HG03520 (cell line): ENCODE data around the gene UST.
"Not testable (repeated sequence)": the region's sequence is repeated elsewhere in the genome, so short reads cannot be mapped to it uniquely, and the experiment has no call there.

Experiments used
- ATAC-seq: cut with Tn5 transposase; IDR thresholded peaks from one replicate; pipeline ENCODE4 v1.9.1; 2021; ENCODE audit warnings: mild to moderate bottlenecking, moderate library complexity; ENCODE audit not compliant: unreplicated experiment

Gene UST

DNA sequence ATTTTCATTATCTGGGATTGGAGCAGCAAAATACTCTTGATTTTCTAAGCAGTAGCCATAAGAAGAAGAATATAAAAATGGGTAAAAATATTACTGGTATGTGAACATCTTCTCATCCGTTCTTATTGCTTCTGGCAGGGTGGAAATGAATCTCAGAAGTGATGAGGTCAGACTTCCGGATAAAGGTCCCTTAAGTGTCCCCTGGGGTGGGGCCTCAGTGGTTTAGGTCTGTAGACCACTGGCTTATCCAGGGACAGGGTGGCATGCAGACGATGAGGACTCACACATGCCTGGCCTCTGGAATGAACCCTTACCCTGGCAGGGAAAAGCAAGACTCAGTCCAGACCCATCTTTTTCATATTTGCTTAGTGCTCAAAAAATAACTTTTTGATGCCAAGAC lies 143.3 kb downstream of the UST start:
- ATAC-seq = no peak

DNA sequence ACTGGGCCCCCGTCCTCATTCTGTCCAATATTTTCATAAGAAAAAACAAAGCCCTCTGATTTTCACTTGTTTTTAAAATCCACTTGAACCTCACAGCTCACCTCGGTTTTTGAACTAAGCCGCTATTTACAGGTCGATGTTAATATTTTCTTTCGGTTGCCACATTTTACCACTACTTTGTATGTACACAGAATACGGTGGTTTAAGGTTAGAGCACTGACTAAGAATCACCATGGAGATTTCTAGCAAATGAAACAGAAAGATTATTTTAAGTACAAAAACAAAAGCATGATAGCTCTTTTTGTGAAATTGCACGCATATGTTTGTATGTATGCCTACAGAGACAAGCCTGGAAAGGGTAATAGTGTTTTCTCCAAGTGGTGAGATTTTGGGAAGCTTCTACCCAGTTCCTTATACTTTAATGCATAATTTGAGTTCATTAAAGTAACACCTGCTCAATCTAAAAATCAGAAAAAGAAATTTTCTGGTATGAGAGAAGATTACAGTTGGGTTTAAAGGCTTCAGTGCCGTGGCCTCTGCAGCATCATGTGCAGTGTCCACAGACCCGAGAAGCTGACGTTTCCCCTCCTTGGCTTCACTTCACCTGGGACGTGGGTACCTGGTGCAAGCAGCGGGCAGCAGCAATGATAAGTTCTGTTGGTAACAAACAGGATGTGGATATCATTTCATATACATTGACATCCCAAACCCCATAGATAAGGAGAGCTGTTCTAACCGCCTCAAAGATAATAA lies 144.0 kb downstream of the UST start:
- ATAC-seq = no peak

DNA sequence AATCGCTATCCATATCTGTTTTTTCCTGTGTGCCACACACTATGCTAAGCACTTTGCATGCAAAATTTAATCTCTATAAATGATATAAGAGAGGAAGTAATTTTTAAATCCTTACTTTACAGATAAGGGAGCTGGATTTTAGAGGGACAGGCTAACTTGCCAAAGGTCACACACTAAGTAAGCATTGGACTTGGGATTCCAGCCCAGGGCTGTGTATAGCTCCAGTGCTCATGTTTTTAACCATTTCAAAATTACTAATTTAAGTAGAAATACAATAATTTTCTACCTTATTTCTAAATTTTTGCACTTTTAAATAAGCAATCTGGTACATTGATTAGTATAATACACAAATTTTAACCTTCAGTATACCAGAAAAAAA lies 144.6 kb downstream of the UST start:
- ATAC-seq = no peak

- no peak for ATAC-seq
These were observed 145.4 kb downstream of the UST start for GRCh38 chr6:148892247-148892646.

DNA sequence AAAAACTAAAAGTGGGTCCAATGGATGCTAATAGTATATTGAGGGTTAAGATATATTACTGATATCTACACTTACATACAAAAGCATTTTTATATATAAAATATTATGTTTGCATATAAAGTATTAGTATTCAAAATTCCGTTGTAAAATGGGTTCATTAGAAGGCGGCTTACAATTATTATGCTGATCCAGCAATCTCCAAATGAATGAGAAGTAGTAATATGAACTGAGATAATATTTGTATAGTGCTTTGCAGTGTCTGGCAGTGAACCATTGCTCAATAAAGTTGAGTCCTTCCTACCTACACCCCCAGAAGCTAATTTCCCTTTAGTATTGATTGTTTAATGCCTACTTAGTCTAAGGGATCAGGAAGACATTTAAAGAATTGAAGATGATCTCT lies 146.2 kb downstream of the UST start:
- ATAC-seq = no peak

GRCh38 chr6:148893481-148893880 lies 146.7 kb downstream of the UST start:
- no peak for ATAC-seq

GRCh38 chr6:148898376-148899014 lies 151.7 kb downstream of the UST start:
- no peak for ATAC-seq

DNA sequence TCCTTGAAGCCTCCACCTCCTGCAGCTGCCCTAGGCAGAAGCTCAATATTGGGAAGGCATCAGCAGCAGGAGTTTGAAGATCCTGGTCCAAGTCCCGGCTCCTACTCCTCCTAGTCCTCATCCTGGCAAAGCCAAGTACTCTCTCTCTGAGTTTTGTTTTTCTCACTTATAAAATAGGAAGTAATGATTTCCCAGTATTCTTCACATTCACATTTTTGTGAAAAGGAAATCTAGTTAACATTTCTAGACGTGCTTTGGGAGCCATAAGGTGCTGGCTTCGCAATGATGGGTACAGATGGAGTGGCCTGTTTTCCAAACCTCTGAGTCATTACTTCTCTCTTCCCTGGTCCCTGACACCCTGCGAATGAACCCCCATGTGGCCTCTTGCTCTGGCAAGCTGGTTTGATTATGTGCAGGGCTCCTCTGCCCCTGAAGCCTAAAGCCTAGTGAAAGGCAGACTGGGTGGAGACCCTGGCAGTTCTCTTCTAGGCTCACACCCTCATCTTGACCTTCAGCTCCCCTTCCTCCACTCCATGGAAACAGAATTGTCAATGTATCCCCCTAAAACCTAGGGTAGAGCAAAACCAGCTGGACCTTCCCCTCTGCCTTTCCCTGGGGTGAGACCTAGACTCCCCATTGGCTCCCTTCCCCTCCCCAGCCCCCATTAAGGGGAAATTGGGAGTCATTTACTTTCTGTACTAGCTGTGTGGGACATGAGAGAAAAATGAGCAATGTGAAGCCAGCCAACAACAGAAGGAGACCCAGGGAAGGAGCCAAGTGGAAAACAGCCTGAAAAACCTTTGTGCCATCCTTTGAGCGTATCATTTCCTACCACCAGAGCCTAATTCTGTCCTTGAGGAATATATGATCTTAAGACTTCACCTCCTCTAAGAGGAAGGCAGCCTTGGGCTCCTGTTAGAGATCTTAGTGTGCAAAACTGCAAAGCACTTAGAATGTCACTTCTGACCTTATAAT lies 158.4 kb downstream of the UST start:
- no peak for ATAC-seq

- ATAC-seq = no peak
These were observed 159.1 kb downstream of the UST start for GRCh38 chr6:148905901-148906300.

DNA sequence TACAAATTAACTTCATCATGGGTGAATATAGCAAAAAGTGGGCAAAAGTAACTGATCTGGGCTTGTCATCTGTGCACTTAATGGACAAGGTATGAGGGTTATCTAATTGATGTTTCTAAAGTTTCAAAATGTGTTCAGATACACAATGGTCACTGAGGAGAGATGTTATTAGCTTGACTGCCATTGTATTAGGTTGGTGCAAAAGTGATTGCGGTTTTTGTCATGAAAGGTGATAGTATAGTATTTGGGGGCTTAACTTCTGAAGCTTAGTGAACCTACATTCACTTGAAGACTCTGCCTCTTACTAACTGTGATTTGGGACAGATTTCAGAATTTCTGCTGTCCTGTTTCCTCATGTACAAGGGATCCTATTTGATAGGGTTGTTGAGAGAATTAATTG lies 159.6 kb downstream of the UST start:
- ATAC-seq = no peak

DNA sequence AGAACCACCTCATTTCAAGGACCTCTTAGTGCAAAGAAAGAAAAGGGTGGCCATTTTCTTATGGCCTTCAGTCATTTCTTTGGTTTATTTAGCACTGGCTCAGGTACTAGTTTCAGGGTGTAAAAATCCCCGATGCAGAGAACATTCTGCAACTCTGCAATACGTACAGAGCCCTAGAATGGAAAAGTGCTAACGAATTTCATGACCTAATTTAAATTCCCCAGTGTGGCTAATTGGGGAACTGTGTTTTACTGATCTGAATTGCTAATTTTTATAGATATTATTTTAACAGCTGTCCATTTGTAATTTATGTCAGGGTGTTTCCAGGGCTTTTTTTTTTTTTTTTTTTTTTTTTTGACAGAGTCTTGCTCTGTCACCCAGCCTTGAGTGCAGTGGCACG lies 160.7 kb downstream of the UST start:
- no peak for ATAC-seq

GRCh38 chr6:148912252-148912651 lies 165.4 kb downstream of the UST start:
- no peak for ATAC-seq

DNA sequence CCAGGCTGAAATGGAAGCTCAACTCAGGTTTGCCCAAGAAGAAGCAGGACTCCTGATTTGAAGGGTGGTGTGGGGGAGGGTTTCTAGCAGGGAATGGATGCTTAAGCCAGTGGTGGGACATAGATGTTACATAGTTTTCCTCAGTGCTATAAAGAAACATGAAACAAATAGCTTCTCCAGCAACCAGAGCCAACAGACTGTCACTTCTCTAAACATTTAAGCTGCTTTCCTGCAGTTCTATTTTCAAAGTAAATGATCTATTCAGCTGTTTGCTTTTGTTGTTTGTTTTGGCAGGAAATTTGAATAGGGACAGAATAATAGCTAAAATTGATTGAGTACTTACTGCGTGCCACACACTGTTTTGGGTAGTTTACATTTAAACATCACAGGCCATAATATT lies 169.0 kb downstream of the UST start:
- ATAC-seq = no peak

- ATAC-seq = not testable (repeated sequence)
These were observed 169.7 kb downstream of the UST start for GRCh38 chr6:148916485-148916884.

- no peak for ATAC-seq
These were observed 177.6 kb downstream of the UST start for GRCh38 chr6:148924226-148925012.

- no peak for ATAC-seq
These were observed 178.9 kb downstream of the UST start for GRCh38 chr6:148925701-148926100.

GRCh38 chr6:148926478-148926877 lies 179.6 kb downstream of the UST start:
- no peak for ATAC-seq

GRCh38 chr6:148927586-148927985 lies 180.8 kb downstream of the UST start:
- no peak for ATAC-seq

- ATAC-seq = no peak
These were observed 182.0 kb downstream of the UST start for GRCh38 chr6:148928811-148929210.

- ATAC-seq = no peak
These were observed 185.4 kb downstream of the UST start for GRCh38 chr6:148932208-148932607.

DNA sequence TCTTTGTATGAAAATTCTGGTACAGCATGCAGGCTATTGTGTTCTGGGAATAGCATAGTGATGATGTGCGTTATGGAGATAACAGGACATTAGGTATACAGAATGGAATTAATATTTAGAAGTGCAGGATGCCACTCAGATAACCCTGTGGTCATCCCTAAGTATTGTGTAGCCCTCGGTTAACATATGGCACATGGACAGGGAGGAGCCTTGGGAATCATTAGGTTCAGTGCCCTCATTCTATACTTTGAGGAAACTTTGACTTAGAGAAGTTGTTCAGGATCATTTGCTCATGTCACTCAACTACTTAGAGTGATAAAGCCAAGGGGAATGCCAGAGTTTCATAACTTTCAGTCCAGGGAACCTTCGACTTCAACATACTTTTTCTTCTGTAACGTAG lies 185.9 kb downstream of the UST start:
- ATAC-seq = no peak
